ENCODE data around the gene CALHM5.

CALHM5 gene

GRCh38 chr6:116467514-116467913 lies 43.9 kb upstream of the CALHM5 start:
- Histone ChIP-seq H3K9me3 (ENCODE audit: control insufficient read depth, insufficient read depth, low read depth, low read length) (no peaks in the 10 kb centered on the region), H3K4me3 (ENCODE audit: low read depth, low read length) (no peak overlapping the region), H3K36me3 (ENCODE audit: control insufficient read depth in 2 of 2, insufficient read depth in 1 of 2, low read length in 2 of 2) (no peaks in the 10 kb centered on the region), H3K27ac (ENCODE audit: extremely low read depth, low read depth, low read length) (no peak overlapping the region), H3K4me1 (ENCODE audit: control insufficient read depth, insufficient read depth, low read length) (no peaks in the 10 kb centered on the region)
- POLR2A ChIA-PET = no interaction called here
- CTCF ChIA-PET = no interaction called here
- no peak for TF ChIP-seq ZNF132 (tag by site-specific recombination; IDR thresholded peaks at IDR 0.05; ENCODE audit: borderline replicate concordance)
- TF ChIP-seq ZNF248 (tag by site-specific recombination; IDR thresholded peaks at IDR 0.05) = no peak
- no peak for TF ChIP-seq KLF10 (tag by site-specific recombination; IDR thresholded peaks at IDR 0.05)
- TF ChIP-seq INSM2 (tag by site-specific recombination; IDR thresholded peaks at IDR 0.05) = no peak

- no peak overlapping the region for H3K27ac ChIP-seq (ENCODE audit: extremely low read depth, low read depth, low read length)
- CTCF ChIA-PET = no interaction called here
- TF ChIP-seq BCL6B (tag by site-specific recombination; IDR thresholded peaks at IDR 0.05) = no peak
- TF ChIP-seq ZNF404 (tag by site-specific recombination; IDR thresholded peaks at IDR 0.05) = no peak
- TF ChIP-seq PRDM6 (tag by site-specific recombination; IDR thresholded peaks at IDR 0.05) = no peak
- TF ChIP-seq ZNF548 (tag by site-specific recombination; IDR thresholded peaks at IDR 0.05) = no peak
- no peak for TF ChIP-seq ZNF169 (tag by site-specific recombination; IDR thresholded peaks at IDR 0.05)
- no peak for TF ChIP-seq ZSCAN5A (tag by site-specific recombination; IDR thresholded peaks at IDR 0.05)
- TF ChIP-seq ZNF10 (tag by site-specific recombination; IDR thresholded peaks at IDR 0.05) = no peak
- TF ChIP-seq ZNF658 (tag by site-specific recombination; IDR thresholded peaks at IDR 0.05) = no peak
- POLR2A ChIA-PET = no interaction called here
- no peaks in the 10 kb centered on the region for H3K4me1 ChIP-seq (ENCODE audit: control insufficient read depth, insufficient read depth, low read length)
- H3K9me3 ChIP-seq (ENCODE audit: control insufficient read depth, insufficient read depth, low read depth, low read length) = no peaks in the 10 kb centered on the region
- no peak overlapping the region for H3K4me3 ChIP-seq (ENCODE audit: low read depth, low read length)
- no peaks in the 10 kb centered on the region for H3K36me3 ChIP-seq (ENCODE audit: control insufficient read depth in 2 of 2, insufficient read depth in 1 of 2, low read length in 2 of 2)
Measured at GRCh38 chr6:116468293-116468692, 43.1 kb upstream of the CALHM5 start.

- Histone ChIP-seq H3K27ac (ENCODE audit: extremely low read depth, low read depth, low read length) (no peak overlapping the region), H3K9me3 (ENCODE audit: control insufficient read depth, insufficient read depth, low read depth, low read length) (no peaks in the 10 kb centered on the region), H3K4me1 (ENCODE audit: control insufficient read depth, insufficient read depth, low read length) (no peaks in the 10 kb centered on the region), H3K36me3 (ENCODE audit: control insufficient read depth in 2 of 2, insufficient read depth in 1 of 2, low read length in 2 of 2) (no peaks in the 10 kb centered on the region), H3K4me3 (ENCODE audit: low read depth, low read length) (no peak overlapping the region)
- CTCF ChIA-PET = interaction anchor here (0.6 to 1.1 kb wide), 3 partner anchors 89 to 255 kb away, joined by 3 to 4 read pairs (median 4); no protein-coding TSS in a partner anchor
- POLR2A ChIA-PET = no interaction called here
- TF ChIP-seq GLI2 (tag by site-specific recombination; IDR thresholded peaks at IDR 0.05; ENCODE audit: borderline replicate concordance, low read depth) (no peak), ZNF677 (tag by site-specific recombination; IDR thresholded peaks at IDR 0.05) (no peak)
Measured at GRCh38 chr6:116471531-116471930, 39.9 kb upstream of the CALHM5 start.
